ENCODE measurements around the gene SLAMF9.

SLAMF9 gene

DNA sequence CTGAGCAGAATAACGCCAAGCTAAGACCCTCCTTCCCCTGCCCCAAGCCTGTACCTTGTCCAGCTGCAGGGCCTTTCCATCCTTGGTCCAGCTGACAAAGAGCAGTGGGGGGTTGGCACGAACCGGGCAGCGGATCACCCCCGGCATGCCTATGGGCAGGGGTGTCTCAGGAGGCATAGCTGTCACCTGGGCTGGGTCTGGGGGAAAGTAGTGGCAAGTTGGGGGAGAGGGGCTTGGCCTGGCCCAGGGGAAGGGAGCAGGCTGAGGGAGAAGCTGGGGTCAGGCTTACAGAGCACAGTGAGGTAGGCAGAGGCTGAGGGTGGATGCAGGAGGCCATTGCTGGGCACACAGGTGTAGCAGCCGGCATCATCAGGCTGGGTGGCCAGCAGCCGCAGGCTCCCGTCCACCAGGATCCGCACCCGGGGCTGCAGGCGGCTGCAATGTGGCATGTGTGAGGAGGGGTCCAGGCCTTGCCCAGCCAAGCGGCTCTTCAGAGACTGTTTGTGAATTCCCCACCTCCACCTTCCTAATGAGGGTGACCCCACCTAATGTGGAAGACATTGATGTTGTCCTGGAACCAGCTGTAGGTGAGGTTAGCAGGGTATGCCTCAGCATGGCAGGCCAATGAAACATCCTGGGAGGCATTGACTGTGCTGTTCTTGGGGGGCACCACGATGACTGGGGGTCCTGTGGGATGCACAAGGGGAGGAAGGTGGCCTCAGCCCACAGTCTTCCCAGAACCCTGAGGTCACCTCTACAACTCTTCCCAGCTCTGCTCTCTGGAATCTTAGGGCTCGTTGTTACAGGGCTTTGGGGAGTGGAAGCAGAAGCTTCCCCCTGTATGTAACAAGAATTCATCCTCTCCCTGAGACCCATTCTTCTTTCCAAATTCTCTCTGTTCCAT lies 19.6 kb downstream of the SLAMF9 start:
- Histone ChIP-seq H3K9me2 (replicated peaks; ENCODE audit: insufficient read depth, low read length) (no peaks in the 10 kb centered on the region), H2AFZ (ENCODE audit: low read length) (no peak overlapping the region), H3K27me3 (replicated peaks; ENCODE audit: insufficient read depth, low read length) (no peaks in the 10 kb centered on the region; the same call in 1 of the 2 replicates), H3K9me3 (replicated peaks; ENCODE audit: insufficient read depth, low read length) (no peaks in the 10 kb centered on the region), H3K79me2 (ENCODE audit: low read length) (no peaks in the 10 kb centered on the region), H3K9ac (ENCODE audit: low read length) (no peak overlapping the region), H4K20me1 (ENCODE audit: insufficient read depth, low read length) (no peaks in the 10 kb centered on the region), H3F3A (ENCODE audit: insufficient read depth, low read length) (no peaks in the 10 kb centered on the region), H3K4me3 (ENCODE audit: low read length) (no peak overlapping the region), H3K4me2 (ENCODE audit: low read depth, low read length) (no peak overlapping the region), H3K36me3 (replicated peaks; ENCODE audit: insufficient read depth, low read length) (no peaks in the 10 kb centered on the region), H3K27ac (ENCODE audit: low read length) (no peak overlapping the region), H3K4me1 (ENCODE audit: low read length) (peaks cover 27% of the 10 kb centered on the region; the same call in 1 of the 2 replicates)
- TF ChIP-seq, protein P1, sequence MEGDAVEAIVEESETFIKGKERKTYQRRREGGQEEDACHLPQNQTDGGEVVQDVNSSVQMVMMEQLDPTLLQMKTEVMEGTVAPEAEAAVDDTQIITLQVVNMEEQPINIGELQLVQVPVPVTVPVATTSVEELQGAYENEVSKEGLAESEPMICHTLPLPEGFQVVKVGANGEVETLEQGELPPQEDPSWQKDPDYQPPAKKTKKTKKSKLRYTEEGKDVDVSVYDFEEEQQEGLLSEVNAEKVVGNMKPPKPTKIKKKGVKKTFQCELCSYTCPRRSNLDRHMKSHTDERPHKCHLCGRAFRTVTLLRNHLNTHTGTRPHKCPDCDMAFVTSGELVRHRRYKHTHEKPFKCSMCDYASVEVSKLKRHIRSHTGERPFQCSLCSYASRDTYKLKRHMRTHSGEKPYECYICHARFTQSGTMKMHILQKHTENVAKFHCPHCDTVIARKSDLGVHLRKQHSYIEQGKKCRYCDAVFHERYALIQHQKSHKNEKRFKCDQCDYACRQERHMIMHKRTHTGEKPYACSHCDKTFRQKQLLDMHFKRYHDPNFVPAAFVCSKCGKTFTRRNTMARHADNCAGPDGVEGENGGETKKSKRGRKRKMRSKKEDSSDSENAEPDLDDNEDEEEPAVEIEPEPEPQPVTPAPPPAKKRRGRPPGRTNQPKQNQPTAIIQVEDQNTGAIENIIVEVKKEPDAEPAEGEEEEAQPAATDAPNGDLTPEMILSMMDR (IDR thresholded peaks at IDR 0.05; ENCODE audit: low read length): no peak
- no peak for TF ChIP-seq EZH2 (optimal IDR thresholded peaks at IDR 0.05; ENCODE audit: low read depth, low read length)
- no peak for TF ChIP-seq EZH2phosphoT487 (IDR thresholded peaks at IDR 0.05; ENCODE audit: low read length)
- DNase-seq: no peak

DNA sequence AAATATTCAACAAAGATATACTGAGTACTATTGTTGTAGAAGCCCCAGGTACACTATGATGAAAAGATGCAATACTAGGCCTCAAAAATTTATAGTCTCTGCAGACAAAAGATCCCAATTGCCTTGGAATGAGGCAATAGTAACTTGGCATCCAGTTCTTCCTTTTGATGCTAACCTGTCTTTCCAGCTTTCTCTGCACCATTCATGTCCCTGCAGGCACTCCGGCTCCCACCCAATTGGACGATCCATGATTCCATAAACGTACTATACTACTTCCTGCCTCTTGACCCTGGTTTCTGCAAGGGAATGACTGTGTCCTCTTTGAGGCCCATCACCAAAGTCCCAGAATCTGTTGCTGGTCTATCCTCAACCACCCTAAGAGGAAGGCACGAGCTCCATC lies 20.7 kb downstream of the SLAMF9 start:
- Histone ChIP-seq H2AFZ (ENCODE audit: low read length) (no peak overlapping the region), H3K27ac (ENCODE audit: low read length) (no peak overlapping the region), H4K20me1 (ENCODE audit: insufficient read depth, low read length) (no peaks in the 10 kb centered on the region), H3K4me1 (ENCODE audit: low read length) (peaks cover 25% of the 10 kb centered on the region; the same call in 1 of the 2 replicates), H3K9me3 (replicated peaks; ENCODE audit: insufficient read depth, low read length) (no peaks in the 10 kb centered on the region), H3K27me3 (replicated peaks; ENCODE audit: insufficient read depth, low read length) (no peaks in the 10 kb centered on the region; the same call in 1 of the 2 replicates), H3K4me3 (ENCODE audit: low read length) (no peak overlapping the region), H3K9me2 (replicated peaks; ENCODE audit: insufficient read depth, low read length) (no peaks in the 10 kb centered on the region), H3K36me3 (replicated peaks; ENCODE audit: insufficient read depth, low read length) (no peaks in the 10 kb centered on the region), H3F3A (ENCODE audit: insufficient read depth, low read length) (no peaks in the 10 kb centered on the region), H3K4me2 (ENCODE audit: low read depth, low read length) (no peak overlapping the region), H3K9ac (ENCODE audit: low read length) (no peak overlapping the region), H3K79me2 (ENCODE audit: low read length) (no peaks in the 10 kb centered on the region)
- TF ChIP-seq, protein P1 (IDR thresholded peaks at IDR 0.05; ENCODE audit: low read length): no peak
- TF ChIP-seq EZH2 (optimal IDR thresholded peaks at IDR 0.05; ENCODE audit: low read depth, low read length): no peak
- DNase-seq: no peak

DNA sequence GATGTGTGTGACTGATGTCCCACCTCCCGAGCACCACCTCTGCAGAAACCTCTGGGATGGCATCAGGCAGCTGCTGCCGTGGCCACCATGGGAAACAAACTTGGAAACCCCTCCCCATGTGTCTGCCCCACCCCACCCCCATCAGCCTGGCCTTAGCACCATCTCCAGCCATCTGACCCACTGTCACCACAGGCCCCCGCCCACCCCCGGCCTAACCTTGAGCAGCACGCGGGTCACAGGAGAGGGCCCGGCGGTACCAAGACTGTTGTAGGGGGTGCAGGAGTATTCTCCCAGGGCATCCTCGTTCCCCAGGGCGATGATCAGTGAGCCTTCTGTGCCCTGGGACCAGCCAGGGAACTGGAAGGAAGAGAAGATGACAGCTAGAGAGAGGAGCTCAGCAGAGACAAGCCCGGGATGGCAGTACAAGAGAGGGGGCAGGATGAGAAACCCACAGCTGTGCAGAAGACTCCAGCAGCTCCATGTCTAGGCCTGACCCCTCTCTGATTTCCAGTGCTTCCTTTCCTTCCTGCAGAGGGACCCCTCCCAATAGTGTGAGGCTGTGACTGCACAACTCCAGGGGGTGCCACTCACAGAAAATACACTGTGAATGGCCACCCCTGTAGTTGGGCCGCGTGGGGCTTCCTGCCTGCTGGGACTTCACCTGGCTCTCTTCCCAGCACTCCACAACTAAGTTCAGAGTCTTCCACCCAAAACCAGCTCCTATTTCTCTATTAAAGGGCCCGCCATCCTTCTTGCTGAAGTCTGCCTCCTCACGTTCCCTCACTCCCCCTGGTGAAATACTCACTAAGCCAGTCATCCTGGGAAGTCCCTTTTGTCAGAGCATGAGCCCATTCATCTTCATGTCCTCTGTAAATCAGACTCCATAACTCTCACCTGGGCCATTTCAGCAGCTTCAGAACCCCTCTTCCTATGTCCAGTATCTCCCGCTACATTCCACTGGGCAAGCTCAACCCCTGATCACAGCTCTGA lies 21.4 kb downstream of the SLAMF9 start:
- Histone ChIP-seq H3K4me3 (ENCODE audit: low read length) (no peak overlapping the region), H3K4me2 (ENCODE audit: low read depth, low read length) (no peak overlapping the region), H4K20me1 (ENCODE audit: insufficient read depth, low read length) (no peaks in the 10 kb centered on the region), H2AFZ (ENCODE audit: low read length) (no peak overlapping the region), H3K27me3 (replicated peaks; ENCODE audit: insufficient read depth, low read length) (no peaks in the 10 kb centered on the region; the same call in 1 of the 2 replicates), H3K36me3 (replicated peaks; ENCODE audit: insufficient read depth, low read length) (no peaks in the 10 kb centered on the region), H3K27ac (ENCODE audit: low read length) (no peak overlapping the region), H3K9me2 (replicated peaks; ENCODE audit: insufficient read depth, low read length) (no peaks in the 10 kb centered on the region), H3K9ac (ENCODE audit: low read length) (no peak overlapping the region), H3F3A (ENCODE audit: insufficient read depth, low read length) (no peaks in the 10 kb centered on the region), H3K4me1 (ENCODE audit: low read length) (peaks cover 17% of the 10 kb centered on the region; the same call in 1 of the 2 replicates), H3K79me2 (ENCODE audit: low read length) (no peaks in the 10 kb centered on the region), H3K9me3 (replicated peaks; ENCODE audit: insufficient read depth, low read length) (no peaks in the 10 kb centered on the region)
- no peak for TF ChIP-seq EZH2 (optimal IDR thresholded peaks at IDR 0.05; ENCODE audit: low read depth, low read length)
- TF ChIP-seq EZH2phosphoT487 (IDR thresholded peaks at IDR 0.05; ENCODE audit: low read length): no peak
- TF ChIP-seq, protein P1 (IDR thresholded peaks at IDR 0.05; ENCODE audit: low read length): no peak
- DNase-seq: no peak

Data from MM.1S (cell line).